ENCODE data around the gene SFTPA1.

GRCh38 chr10:79627075-79627474 lies 16.3 kb downstream of the SFTPA1 start:
- no peak for TF ChIP-seq ZNF408 (CRISPR knock-in tag; IDR thresholded peaks at IDR 0.05; ENCODE audit: low read depth)
- TF ChIP-seq FOS (IDR thresholded peaks at IDR 0.05; ENCODE audit: extremely low read depth, insufficient read length) = no peak
- TF ChIP-seq CTCF (IDR thresholded peaks at IDR 0.05 in 2 of 3, conservative IDR thresholded peaks at IDR 0.05 in 1 of 3; ENCODE audit: insufficient read depth in 2 of 3, low read depth in 1 of 3, low read length in 3 of 3) = no peak
- no peak for TF ChIP-seq PTBP1 (IDR thresholded peaks at IDR 0.05; ENCODE audit: low read depth, low read length)
- TF ChIP-seq RNF2 (IDR thresholded peaks at IDR 0.05) = no peak
- no peak for TF ChIP-seq TAF1 (IDR thresholded peaks at IDR 0.05; ENCODE audit: control insufficient read depth, extremely low read depth, insufficient read depth, low read length, severe bottlenecking)
- no peak for TF ChIP-seq ZNF77 (CRISPR knock-in tag; IDR thresholded peaks at IDR 0.05)
- no peak for TF ChIP-seq RCOR1 (IDR thresholded peaks at IDR 0.05; ENCODE audit: borderline replicate concordance in 1 of 2, low read depth in 2 of 2, low read length in 2 of 2)
- no peak for TF ChIP-seq EZH2 (IDR thresholded peaks at IDR 0.05; ENCODE audit: borderline replicate concordance, low read depth, low read length)
- no peak for TF ChIP-seq TBP (optimal IDR thresholded peaks at IDR 0.05; ENCODE audit: low read depth, low read length)
- TF ChIP-seq BHLHE40 (IDR thresholded peaks at IDR 0.05; ENCODE audit: low read length) = no peak
- no peak for TF ChIP-seq HMG20B (CRISPR knock-in tag; IDR thresholded peaks at IDR 0.05)
- TF ChIP-seq SMARCB1 (IDR thresholded peaks at IDR 0.05; ENCODE audit: insufficient read length, low read depth) = no peak
- TF ChIP-seq ZNF518B (CRISPR knock-in tag; IDR thresholded peaks at IDR 0.05) = no peak

Measured in K562 (cell line).